ENCODE results near the gene KRTAP9-4. TPM values are rescaled to one million over a fixed set of nuclear protein-coding genes. Genes with fewer than 3 reads are reported as not detected.

KRTAP9-4 gene
- total RNA-seq, 1 experiment from 2014 or later = not detected

DNA sequence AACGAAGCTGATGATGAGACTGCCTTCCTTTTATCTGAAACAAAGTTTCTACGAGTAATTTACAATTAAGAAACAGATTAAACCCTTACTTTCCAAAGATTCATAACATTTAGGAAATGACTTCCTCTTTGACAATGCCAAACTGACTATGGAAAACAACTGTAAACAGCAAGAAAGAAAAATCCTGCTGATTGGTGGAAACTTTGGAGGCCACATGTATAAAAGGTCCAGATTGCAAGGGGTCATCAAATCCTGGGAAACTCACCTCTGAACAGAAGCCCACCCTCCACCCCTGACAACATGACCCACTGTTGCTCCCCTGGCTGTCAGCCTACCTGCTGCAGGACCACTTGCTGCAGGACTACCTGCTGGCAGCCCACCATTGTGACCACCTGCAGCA, 15.6 kb downstream of the KRTAP9-4 start, which contains the start of gene KRTAP9-6:
Gene KRTAP9-6 (plus strand): TSS at position 301 of the 400 bp plus-strand sequence. CDS start 0 bp downstream, at position 301.
- Mint-ChIP-seq H3K9me3 (no peaks in the 10 kb centered on the region), H3K4me3 (no peak within 1 kb of the TSS), H3K27me3 (ENCODE audit: low read depth) (peaks cover 8% of the 10 kb centered on the region), H3K36me3 (ENCODE audit: insufficient read depth in 1 of 3, low read depth in 3 of 3) (no peaks in the 10 kb centered on the region), H3K27ac (no peak within 1 kb of the TSS), H3K4me1 (no peaks in the 10 kb centered on the region; a peak in 1 of 4 replicates)
- no peak within 1 kb of the TSS for H2BK120ac ChIP-seq (ENCODE audit: low read depth, low read length, poor library complexity, severe bottlenecking)
- no peaks in the 10 kb centered on the region for H4K20me1 ChIP-seq (ENCODE audit: control insufficient read depth, insufficient read depth, insufficient read length)
- H3K9ac ChIP-seq (ENCODE audit: extremely low read depth, insufficient read length, low read length) = no peak within 1 kb of the TSS
- no peak within 1 kb of the TSS for H2AK5ac ChIP-seq (ENCODE audit: insufficient read length, low read length)
- no peaks in the 10 kb centered on the region for H3K9me3 ChIP-seq (ENCODE audit: control insufficient read depth, low read depth, low read length)
- no peaks in the 10 kb centered on the region for H3K79me1 ChIP-seq (ENCODE audit: insufficient read depth, low read depth, low read length, poor library complexity, severe bottlenecking)
- no peaks in the 10 kb centered on the region for H3K4me1 ChIP-seq (ENCODE audit: insufficient read depth, low read length)
- no peak within 1 kb of the TSS for H4K91ac ChIP-seq (ENCODE audit: insufficient read length, low read depth, low read length)
- H3K27me3 ChIP-seq (ENCODE audit: insufficient read depth, low read length) = no peaks in the 10 kb centered on the region
- H3K4me2 ChIP-seq (ENCODE audit: insufficient read depth, insufficient read length, low read length) = no peak within 1 kb of the TSS
- no CpG with 5 or more reads among the region's 2 CpGs for WGBS (ENCODE audit: extremely low coverage, insufficient read length, low lambda C conversion rate)
- H3K14ac ChIP-seq (ENCODE audit: insufficient read depth, low read length) = no peak within 1 kb of the TSS
- H2BK12ac ChIP-seq (ENCODE audit: insufficient read length, low read depth, low read length) = no peak within 1 kb of the TSS
- no peak within 1 kb of the TSS for H2BK15ac ChIP-seq (ENCODE audit: low read depth, low read length)
- H2AFZ ChIP-seq (ENCODE audit: low read length) = no peak within 1 kb of the TSS
- no peak within 1 kb of the TSS for H4K5ac ChIP-seq (ENCODE audit: insufficient read length, low read depth, low read length)
- H3K18ac ChIP-seq (ENCODE audit: insufficient read length, low read depth, low read length) = no peak within 1 kb of the TSS
- no peak within 1 kb of the TSS for H4K8ac ChIP-seq (replicated peaks; ENCODE audit: insufficient read length, low read depth, low read length)
- DNase-seq = no peak
- no peak within 1 kb of the TSS for H3K4ac ChIP-seq (ENCODE audit: low read depth, low read length)
- H3K27ac ChIP-seq (ENCODE audit: insufficient read length, low read depth, low read length) = no peak within 1 kb of the TSS
- no peak within 1 kb of the TSS for H3K56ac ChIP-seq (ENCODE audit: insufficient read length, low read depth, low read length)
- H3K23me2 ChIP-seq (ENCODE audit: insufficient read length, low read depth, low read length, poor library complexity, severe bottlenecking) = no peaks in the 10 kb centered on the region
- H2BK5ac ChIP-seq (ENCODE audit: insufficient read length, low read length) = no peak within 1 kb of the TSS
- H2BK20ac ChIP-seq (ENCODE audit: low read depth, low read length, poor library complexity, severe bottlenecking) = no peak within 1 kb of the TSS
- H3T11ph ChIP-seq (ENCODE audit: low read length) = no peak within 1 kb of the TSS
- TF ChIP-seq, protein P1, sequence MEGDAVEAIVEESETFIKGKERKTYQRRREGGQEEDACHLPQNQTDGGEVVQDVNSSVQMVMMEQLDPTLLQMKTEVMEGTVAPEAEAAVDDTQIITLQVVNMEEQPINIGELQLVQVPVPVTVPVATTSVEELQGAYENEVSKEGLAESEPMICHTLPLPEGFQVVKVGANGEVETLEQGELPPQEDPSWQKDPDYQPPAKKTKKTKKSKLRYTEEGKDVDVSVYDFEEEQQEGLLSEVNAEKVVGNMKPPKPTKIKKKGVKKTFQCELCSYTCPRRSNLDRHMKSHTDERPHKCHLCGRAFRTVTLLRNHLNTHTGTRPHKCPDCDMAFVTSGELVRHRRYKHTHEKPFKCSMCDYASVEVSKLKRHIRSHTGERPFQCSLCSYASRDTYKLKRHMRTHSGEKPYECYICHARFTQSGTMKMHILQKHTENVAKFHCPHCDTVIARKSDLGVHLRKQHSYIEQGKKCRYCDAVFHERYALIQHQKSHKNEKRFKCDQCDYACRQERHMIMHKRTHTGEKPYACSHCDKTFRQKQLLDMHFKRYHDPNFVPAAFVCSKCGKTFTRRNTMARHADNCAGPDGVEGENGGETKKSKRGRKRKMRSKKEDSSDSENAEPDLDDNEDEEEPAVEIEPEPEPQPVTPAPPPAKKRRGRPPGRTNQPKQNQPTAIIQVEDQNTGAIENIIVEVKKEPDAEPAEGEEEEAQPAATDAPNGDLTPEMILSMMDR (conservative IDR thresholded peaks at IDR 0.05) = no peak
- no peaks in the 10 kb centered on the region for H3K79me2 ChIP-seq (ENCODE audit: insufficient read depth, low read length)
- no peak within 1 kb of the TSS for H3K23ac ChIP-seq (ENCODE audit: insufficient read length, low read depth, low read length)

All from H9 (cell line).